ENCODE measurements around the gene NAA16. TPM values are rescaled to one million over a fixed set of nuclear protein-coding genes. Genes with fewer than 3 reads are reported as not detected.

The NAA16 gene
- total RNA-seq, 1 donor from 2014 or later: 6.5 TPM

DNA sequence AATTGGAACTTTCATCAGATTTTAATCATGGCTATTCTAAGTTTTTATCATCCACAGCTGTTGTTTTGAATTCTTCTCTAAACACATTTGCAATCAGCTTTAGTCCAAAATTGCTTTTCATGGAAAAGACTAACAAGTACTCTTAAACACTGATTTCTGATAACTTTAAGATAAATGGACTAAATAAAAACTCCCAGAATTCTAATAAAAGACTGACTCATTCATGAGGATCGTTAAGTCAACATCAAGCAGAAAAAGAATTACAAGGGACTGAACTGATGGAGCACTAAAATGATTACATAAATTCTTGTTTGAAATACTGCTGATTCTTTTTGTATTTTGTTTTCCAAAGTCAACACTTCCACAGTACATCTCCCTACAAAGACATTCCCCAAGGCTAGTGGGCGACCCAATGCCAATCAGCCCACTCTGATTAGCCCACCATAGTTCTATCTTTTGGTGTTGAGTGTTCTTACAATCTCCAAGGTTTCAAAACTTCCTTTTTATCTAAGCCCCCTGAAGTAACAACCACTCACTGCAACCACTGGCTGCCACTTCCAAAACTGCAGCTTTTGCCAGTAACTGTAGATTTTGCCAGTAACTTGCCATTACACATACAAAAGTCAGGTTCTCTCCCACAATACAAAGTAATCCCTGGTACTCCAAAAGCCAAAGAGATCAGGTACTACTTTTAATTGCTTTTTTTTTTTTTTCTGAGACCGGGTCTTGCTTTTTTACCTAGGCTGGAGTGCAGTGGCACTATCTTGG, 14.0 kb upstream of the NAA16 start:
- H3K9me3 ChIP-seq (replicated peaks): peaks cover 19% of the 10 kb centered on the region
- intact Hi-C loops (cut with micrococcal nuclease): no loop called here
- no peaks in the 10 kb centered on the region for H3K27me3 ChIP-seq (ENCODE audit: low read depth)

DNA sequence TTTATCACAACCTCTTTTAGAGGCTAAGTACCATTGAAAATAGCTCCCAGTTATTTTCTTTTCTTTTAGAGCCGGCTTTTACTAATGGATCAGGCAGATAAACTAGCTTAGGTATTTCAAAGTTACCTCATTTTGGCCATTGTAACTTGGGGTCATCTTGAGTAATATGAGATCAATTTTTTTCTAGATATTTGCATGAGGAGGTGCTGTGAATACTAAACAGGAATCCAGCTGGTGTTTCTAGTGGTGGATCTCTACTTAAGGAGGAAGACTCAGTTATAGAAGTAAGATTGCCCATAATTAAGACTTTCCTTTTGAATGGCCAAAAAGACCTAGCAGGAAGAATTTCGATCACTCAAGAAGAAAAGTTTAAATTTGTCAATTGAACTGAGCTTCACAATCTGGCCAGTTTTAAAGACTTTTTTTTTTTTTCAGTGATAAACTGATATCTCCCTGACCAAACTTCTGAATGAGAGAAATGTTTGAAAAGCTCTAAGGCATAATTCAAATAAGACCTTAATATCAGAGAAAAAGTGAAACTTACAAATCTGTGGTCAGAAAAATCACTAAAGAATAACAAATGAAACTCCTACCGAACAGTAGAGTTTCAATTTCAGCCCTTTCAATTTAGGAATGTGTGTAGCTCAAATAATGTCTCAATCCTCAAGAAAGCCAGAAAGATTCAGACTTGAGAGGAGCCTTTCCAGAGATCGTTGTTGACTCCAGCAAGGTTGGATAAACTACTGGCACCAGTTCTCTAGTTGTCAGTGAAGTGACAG, 11.6 kb upstream of the NAA16 start:
- H3K4me3 ChIP-seq: no peak overlapping the region
- H3K36me3 ChIP-seq: no peaks in the 10 kb centered on the region
- H3K4me1 ChIP-seq: no peaks in the 10 kb centered on the region
- no peaks in the 10 kb centered on the region for H3K27me3 ChIP-seq (ENCODE audit: low read depth)
- intact Hi-C loops (cut with micrococcal nuclease): no loop called here
- no peak overlapping the region for H3K27ac ChIP-seq (replicated peaks)
- H3K9me3 ChIP-seq (replicated peaks): no peaks in the 10 kb centered on the region
- TF ChIP-seq, protein P1, sequence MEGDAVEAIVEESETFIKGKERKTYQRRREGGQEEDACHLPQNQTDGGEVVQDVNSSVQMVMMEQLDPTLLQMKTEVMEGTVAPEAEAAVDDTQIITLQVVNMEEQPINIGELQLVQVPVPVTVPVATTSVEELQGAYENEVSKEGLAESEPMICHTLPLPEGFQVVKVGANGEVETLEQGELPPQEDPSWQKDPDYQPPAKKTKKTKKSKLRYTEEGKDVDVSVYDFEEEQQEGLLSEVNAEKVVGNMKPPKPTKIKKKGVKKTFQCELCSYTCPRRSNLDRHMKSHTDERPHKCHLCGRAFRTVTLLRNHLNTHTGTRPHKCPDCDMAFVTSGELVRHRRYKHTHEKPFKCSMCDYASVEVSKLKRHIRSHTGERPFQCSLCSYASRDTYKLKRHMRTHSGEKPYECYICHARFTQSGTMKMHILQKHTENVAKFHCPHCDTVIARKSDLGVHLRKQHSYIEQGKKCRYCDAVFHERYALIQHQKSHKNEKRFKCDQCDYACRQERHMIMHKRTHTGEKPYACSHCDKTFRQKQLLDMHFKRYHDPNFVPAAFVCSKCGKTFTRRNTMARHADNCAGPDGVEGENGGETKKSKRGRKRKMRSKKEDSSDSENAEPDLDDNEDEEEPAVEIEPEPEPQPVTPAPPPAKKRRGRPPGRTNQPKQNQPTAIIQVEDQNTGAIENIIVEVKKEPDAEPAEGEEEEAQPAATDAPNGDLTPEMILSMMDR (IDR thresholded peaks at IDR 0.05; ENCODE audit: borderline replicate concordance): no peak
- DNase-seq: no peak

More for the DNA sequence above, 14.0 kb upstream of the NAA16 start:
- no peak for DNase-seq
- Histone ChIP-seq H3K4me1 (no peaks in the 10 kb centered on the region), H3K27ac (replicated peaks) (no peak overlapping the region), H3K36me3 (no peaks in the 10 kb centered on the region), H3K4me3 (no peak overlapping the region)
- TF ChIP-seq, protein P1 (IDR thresholded peaks at IDR 0.05; ENCODE audit: borderline replicate concordance): no peak

DNA sequence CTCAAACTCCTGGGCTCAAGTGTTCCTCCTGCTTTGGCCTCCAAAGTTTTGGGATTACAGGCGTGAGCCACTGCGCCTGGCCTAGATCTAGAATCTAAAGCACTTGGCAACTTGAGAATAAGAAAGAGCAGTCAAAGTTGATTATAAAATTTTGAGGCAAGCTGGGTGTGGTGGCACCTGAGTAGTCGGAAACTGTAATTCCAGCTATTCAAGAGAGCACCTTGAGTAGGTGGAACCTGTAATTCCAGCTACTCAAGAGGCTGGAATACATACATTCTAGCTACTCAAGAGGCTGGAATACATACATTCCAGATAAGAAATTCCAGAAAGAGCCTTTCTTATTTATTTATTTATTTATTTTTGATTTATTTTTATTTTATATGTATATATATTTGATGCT, 8.3 kb upstream of the NAA16 start:
- Histone ChIP-seq H3K36me3 (no peaks in the 10 kb centered on the region), H3K4me3 (no peak overlapping the region), H3K9me3 (replicated peaks) (no peaks in the 10 kb centered on the region), H3K27me3 (ENCODE audit: low read depth) (no peaks in the 10 kb centered on the region), H3K4me1 (no peaks in the 10 kb centered on the region), H3K27ac (replicated peaks) (no peak overlapping the region)
- TF ChIP-seq, protein P1 (IDR thresholded peaks at IDR 0.05; ENCODE audit: borderline replicate concordance): no peak
- DNase-seq: no peak
- intact Hi-C loops (cut with micrococcal nuclease): no loop called here

DNA sequence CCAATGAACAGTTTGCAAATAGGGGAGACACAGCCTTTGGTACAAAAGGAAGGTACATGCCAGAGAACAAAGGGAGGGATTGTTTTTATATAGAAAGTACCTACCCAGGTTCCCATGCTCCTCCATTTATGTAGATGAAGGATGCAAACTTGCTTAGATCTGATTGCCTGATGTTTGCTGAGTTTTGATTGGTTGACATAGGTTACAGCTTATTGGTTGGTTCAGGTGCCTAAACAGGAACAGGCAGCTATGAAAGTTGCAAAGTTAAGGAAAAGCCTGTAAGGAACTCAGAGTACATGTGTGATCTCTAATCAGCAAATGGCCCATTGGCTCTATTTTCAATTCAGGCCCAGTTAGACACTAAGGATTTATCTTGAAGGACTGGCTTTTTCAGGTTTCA, 6.5 kb upstream of the NAA16 start:
- Histone ChIP-seq H3K27me3 (ENCODE audit: low read depth) (no peaks in the 10 kb centered on the region), H3K36me3 (no peaks in the 10 kb centered on the region), H3K27ac (replicated peaks) (no peak overlapping the region), H3K4me1 (no peaks in the 10 kb centered on the region), H3K9me3 (replicated peaks) (no peaks in the 10 kb centered on the region), H3K4me3 (no peak overlapping the region)
- intact Hi-C loops (cut with micrococcal nuclease): no loop called here
- TF ChIP-seq, protein P1 (IDR thresholded peaks at IDR 0.05; ENCODE audit: borderline replicate concordance): no peak
- no peak for DNase-seq

DNA sequence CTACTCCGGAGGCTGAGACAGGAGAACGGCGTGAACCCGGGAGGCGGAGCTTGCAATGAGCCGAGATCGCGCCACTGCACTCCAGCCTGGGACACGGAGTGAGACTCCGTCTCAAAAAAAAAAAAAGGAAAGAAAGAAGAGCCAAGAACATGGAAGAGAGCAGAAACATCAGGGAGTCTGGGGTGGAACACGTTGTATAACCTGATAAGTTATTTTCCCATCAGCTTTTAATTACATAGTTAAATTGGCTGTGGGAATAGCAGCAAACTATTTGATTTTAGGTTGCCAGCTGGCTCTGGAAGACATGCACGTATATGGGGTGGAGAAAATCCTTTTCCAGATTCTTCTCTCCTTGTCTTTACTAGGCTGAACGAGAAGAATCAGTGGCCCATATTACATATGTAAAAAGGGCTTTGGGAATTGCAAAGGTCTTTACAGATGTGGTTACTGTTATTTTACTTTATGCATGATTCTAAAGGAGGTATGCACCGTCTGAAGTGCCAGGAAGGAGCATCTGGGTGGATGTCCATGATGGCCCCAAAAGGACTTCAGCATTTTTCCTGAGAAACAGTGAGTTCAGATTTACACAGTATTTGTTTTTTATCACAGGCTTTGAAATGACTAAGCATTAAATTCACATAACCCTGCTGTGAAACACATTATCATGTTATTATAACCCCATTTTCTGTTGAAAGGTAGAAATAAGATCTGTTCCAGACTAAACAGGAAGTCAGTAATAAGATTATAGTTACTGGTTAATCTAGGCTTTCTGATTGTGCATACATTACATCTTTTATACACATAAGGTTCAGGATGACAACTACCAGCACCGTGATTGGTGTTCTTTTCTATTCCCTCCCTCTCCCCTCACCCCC, 4.6 kb upstream of the NAA16 start:
- no peaks in the 10 kb centered on the region for H3K9me3 ChIP-seq (replicated peaks)
- H3K36me3 ChIP-seq: no peaks in the 10 kb centered on the region
- no peaks in the 10 kb centered on the region for H3K27me3 ChIP-seq (ENCODE audit: low read depth)
- TF ChIP-seq, protein P1 (IDR thresholded peaks at IDR 0.05; ENCODE audit: borderline replicate concordance): no peak
- DNase-seq: no peak
- intact Hi-C loops (cut with micrococcal nuclease): no loop called here
- H3K4me1 ChIP-seq: peaks cover 9% of the 10 kb centered on the region
- H3K4me3 ChIP-seq: no peak overlapping the region
- H3K27ac ChIP-seq (replicated peaks): no peak overlapping the region
